Measurements from ENCODE around the gene SPECC1. TPM values are rescaled to one million over a fixed set of nuclear protein-coding genes. Genes with fewer than 3 reads are reported as not detected.

The SPECC1 gene
- total and polyA plus RNA-seq, 10 of the 15 experiments (the other 5 are each of a cell fraction or from before 2014, with no cell fraction given) = 6.4 to 40.6 (median 23.9) TPM

DNA sequence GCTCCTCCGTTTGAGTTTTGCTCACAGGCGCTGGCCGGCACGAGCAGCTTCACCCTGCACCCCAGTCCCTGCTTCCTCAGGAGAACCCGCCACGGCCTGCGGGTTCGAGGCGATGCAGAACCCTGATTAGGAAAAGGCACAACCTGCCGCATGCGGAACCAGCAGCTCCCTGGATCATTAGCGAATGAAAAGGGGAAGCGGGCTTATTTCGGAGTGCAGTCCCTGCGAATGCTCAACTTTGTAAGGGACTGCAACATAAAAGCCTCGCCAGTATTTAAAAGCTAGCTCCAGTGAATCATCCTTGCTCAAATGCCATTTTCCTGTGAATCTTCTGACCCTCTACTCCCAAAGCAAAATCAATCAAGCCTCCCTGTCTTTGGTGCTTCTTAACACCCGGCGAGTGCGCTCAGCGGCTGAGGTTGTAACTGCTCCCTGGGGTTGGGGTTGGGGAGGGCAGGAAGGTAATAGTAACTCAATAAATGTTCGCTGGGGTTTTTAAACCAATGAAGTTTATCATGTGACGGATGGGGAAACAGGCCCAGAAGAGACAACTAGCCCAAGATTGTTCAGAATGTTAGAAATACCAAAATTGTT, 30.9 kb upstream of the SPECC1 start (continued):
- TF ChIP-seq, protein P1, sequence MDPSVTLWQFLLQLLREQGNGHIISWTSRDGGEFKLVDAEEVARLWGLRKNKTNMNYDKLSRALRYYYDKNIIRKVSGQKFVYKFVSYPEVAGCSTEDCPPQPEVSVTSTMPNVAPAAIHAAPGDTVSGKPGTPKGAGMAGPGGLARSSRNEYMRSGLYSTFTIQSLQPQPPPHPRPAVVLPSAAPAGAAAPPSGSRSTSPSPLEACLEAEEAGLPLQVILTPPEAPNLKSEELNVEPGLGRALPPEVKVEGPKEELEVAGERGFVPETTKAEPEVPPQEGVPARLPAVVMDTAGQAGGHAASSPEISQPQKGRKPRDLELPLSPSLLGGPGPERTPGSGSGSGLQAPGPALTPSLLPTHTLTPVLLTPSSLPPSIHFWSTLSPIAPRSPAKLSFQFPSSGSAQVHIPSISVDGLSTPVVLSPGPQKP (IDR thresholded peaks at IDR 0.05; ENCODE audit: low read depth, low read length) = no peak
- TF ChIP-seq HDAC6 (IDR thresholded peaks at IDR 0.05; ENCODE audit: unreplicated experiment) (no peak), KAT2A (conservative IDR thresholded peaks at IDR 0.05; ENCODE audit: control insufficient read depth, low read depth, low read length) (no peak), PML (IDR thresholded peaks at IDR 0.05; ENCODE audit: low read length) (no peak), CREB1 (IDR thresholded peaks at IDR 0.05; ENCODE audit: low read depth) (no peak), NFYA (IDR thresholded peaks at IDR 0.05; ENCODE audit: borderline replicate concordance, low read depth, low read length) (no peak), NFIC (IDR thresholded peaks at IDR 0.05; ENCODE audit: low read depth, low read length) (0 out of 2 replicates have a peak, but pooled peaks have one; percentile 29), JUND (IDR thresholded peaks at IDR 0.05; ENCODE audit: low read depth, low read length) (no peak), TARDBP (IDR thresholded peaks at IDR 0.05; ENCODE audit: borderline replicate concordance) (no peak), CBX3 (IDR thresholded peaks at IDR 0.05; ENCODE audit: borderline replicate concordance, low read depth) (no peak), SPI1 (IDR thresholded peaks at IDR 0.05; ENCODE audit: borderline replicate concordance, insufficient read depth, low read depth, low read length) (peak; percentile 85), GATAD2B (conservative IDR thresholded peaks at IDR 0.05; ENCODE audit: low read depth) (no peak), PKNOX1 (IDR thresholded peaks at IDR 0.05) (no peak)
- TF ChIP-seq, protein P2, sequence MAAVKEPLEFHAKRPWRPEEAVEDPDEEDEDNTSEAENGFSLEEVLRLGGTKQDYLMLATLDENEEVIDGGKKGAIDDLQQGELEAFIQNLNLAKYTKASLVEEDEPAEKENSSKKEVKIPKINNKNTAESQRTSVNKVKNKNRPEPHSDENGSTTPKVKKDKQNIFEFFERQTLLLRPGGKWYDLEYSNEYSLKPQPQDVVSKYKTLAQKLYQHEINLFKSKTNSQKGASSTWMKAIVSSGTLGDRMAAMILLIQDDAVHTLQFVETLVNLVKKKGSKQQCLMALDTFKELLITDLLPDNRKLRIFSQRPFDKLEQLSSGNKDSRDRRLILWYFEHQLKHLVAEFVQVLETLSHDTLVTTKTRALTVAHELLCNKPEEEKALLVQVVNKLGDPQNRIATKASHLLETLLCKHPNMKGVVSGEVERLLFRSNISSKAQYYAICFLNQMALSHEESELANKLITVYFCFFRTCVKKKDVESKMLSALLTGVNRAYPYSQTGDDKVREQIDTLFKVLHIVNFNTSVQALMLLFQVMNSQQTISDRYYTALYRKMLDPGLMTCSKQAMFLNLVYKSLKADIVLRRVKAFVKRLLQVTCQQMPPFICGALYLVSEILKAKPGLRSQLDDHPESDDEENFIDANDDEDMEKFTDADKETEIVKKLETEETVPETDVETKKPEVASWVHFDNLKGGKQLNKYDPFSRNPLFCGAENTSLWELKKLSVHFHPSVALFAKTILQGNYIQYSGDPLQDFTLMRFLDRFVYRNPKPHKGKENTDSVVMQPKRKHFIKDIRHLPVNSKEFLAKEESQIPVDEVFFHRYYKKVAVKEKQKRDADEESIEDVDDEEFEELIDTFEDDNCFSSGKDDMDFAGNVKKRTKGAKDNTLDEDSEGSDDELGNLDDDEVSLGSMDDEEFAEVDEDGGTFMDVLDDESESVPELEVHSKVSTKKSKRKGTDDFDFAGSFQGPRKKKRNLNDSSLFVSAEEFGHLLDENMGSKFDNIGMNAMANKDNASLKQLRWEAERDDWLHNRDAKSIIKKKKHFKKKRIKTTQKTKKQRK (IDR thresholded peaks at IDR 0.05; ENCODE audit: low read depth, low read length) = no peak
